IMR-90 (cell line): Measurements from ENCODE around the gene RCC1. TPM values are rescaled to one million over a fixed set of nuclear protein-coding genes. Genes with fewer than 3 reads are reported as not detected.

Source experiments
- ATAC-seq: fragments of 200-7000 bp; cut with Tn5 transposase; 2 replicates; pipeline ENCODE4 v1.9.1; 2020; ENCODE audit warnings: low read depth, mild to moderate bottlenecking, moderate library complexity
- BruUV-seq: library from RNA; stranded (reverse); fragments of 400-500 nt; replicated peaks from 2 replicates; lab custom pipeline; 2021; lab: Mats Ljungman, UMichigan
- CTCF ChIA-PET: fragments of 300-600 bp; formaldehyde crosslinking; extraction: SDS; loops from one replicate; lab custom pipeline; 2021; ENCODE audit warnings: antibody characterized with exemption; lab: Yijun Ruan, JAX
- POLR2A ChIA-PET: fragments of 300-600 bp; sonication (Branson Sonifier 250); formaldehyde crosslinking; loops from one replicate; lab custom pipeline; 2022; ENCODE audit warnings: antibody characterized with exemption; ENCODE audit not compliant: unreplicated experiment; lab: Charles Lee
- DNase-seq: peaks from one replicate; pipeline ENCODE4 v3.0.0; 2013
- H2AFZ ChIP-seq: replicated peaks from 2 replicates; pipeline ENCODE3; 2013; ENCODE audit warnings: low read length, mild to moderate bottlenecking; ENCODE audit not compliant: poor library complexity
- H2AK5ac ChIP-seq: 2 replicates; pipeline ENCODE4 v1.6.1; 2013; ENCODE audit warnings: low read depth, low read length, inconsistent platforms
- H2AK9ac ChIP-seq: replicated peaks from 2 replicates; pipeline ENCODE3; 2013; ENCODE audit warnings: mild to moderate bottlenecking, low read depth, low read length, moderate library complexity; ENCODE audit not compliant: poor library complexity
- H2BK120ac ChIP-seq: 2 replicates; pipeline ENCODE4 v1.6.1; 2013; ENCODE audit warnings: low read depth, low read length, inconsistent platforms
- H2BK15ac ChIP-seq: 3 replicates; pipeline ENCODE4 v1.6.1; 2013; ENCODE audit warnings: low read depth, low read length, inconsistent platforms
- H2BK20ac ChIP-seq: 2 replicates; pipeline ENCODE4 v1.6.1; 2013; ENCODE audit warnings: low read depth, mild to moderate bottlenecking, inconsistent platforms, low read length, moderate library complexity
- H2BK5ac ChIP-seq: 2 replicates; pipeline ENCODE4 v1.6.1; 2013; ENCODE audit warnings: mild to moderate bottlenecking, low read depth, low read length, inconsistent platforms; ENCODE audit not compliant: poor library complexity, severe bottlenecking
- H3K14ac ChIP-seq: replicated peaks from 2 replicates; pipeline ENCODE4 v1.6.1; 2013; ENCODE audit warnings: low read depth, low read length, inconsistent platforms
- H3K18ac ChIP-seq: 2 replicates; pipeline ENCODE4 v1.6.1; 2013; ENCODE audit warnings: low read depth, low read length, control low read depth
- H3K23ac ChIP-seq: 2 replicates; pipeline ENCODE4 v1.6.1; 2013; ENCODE audit warnings: low read depth, low read length, inconsistent platforms
- H3K27ac ChIP-seq: 2 replicates; pipeline ENCODE4 v1.5.1; 2013; ENCODE audit warnings: mild to moderate bottlenecking, control low read depth, low read length; ENCODE audit not compliant: insufficient read depth
- H3K27me3 ChIP-seq: 2 replicates; pipeline ENCODE4 v1.6.1; 2013; ENCODE audit warnings: low read length; ENCODE audit not compliant: control insufficient read depth, insufficient read depth
- H3K36me3 ChIP-seq: 2 replicates; pipeline ENCODE4 v1.6.1; 2013; ENCODE audit warnings: low read length, mixed read lengths; ENCODE audit not compliant: control insufficient read depth, insufficient read depth
- H3K4ac ChIP-seq: 2 replicates; pipeline ENCODE4 v1.6.1; 2013; ENCODE audit warnings: low read depth, low read length, inconsistent platforms
- H3K4me1 ChIP-seq: 2 replicates; pipeline ENCODE4 v1.6.1; 2013; ENCODE audit warnings: low read length, mixed read lengths; ENCODE audit not compliant: control insufficient read depth, insufficient read depth
- H3K4me2 ChIP-seq: 2 replicates; pipeline ENCODE4 v1.6.1; 2013; ENCODE audit warnings: low read depth, mild to moderate bottlenecking, control low read depth, low read length, moderate library complexity
- H3K4me3 ChIP-seq: 2 replicates; pipeline ENCODE4 v1.5.1; 2013; ENCODE audit warnings: low read depth, mild to moderate bottlenecking, control low read depth, low read length, moderate library complexity; ENCODE audit not compliant: insufficient read depth
- H3K56ac ChIP-seq: 2 replicates; pipeline ENCODE4 v1.6.1; 2013; ENCODE audit warnings: low read length, inconsistent platforms; ENCODE audit not compliant: insufficient read depth; ENCODE audit errors: extremely low read depth
- H3K79me1 ChIP-seq, 2 experiments: 2 replicates each; pipeline ENCODE4 v1.6.1; 2013; ENCODE audit warnings: low read length in 2 of 2, inconsistent platforms in 1 of 2, low read depth in 1 of 2
- H3K9ac ChIP-seq: 2 replicates; pipeline ENCODE4 v1.6.1; 2013; ENCODE audit warnings: low read depth, low read length, control low read depth
- H3K9me1 ChIP-seq: 2 replicates; pipeline ENCODE4 v1.6.1; 2013; ENCODE audit warnings: low read length, inconsistent platforms; ENCODE audit not compliant: insufficient read depth
- H3K9me3 ChIP-seq: 2 replicates; pipeline ENCODE4 v1.6.1; 2013; ENCODE audit warnings: low read length; ENCODE audit not compliant: control insufficient read depth, insufficient read depth
- H4K20me1 ChIP-seq: 2 replicates; pipeline ENCODE4 v1.6.1; 2013; ENCODE audit warnings: low read length, inconsistent platforms; ENCODE audit not compliant: insufficient read depth
- H4K5ac ChIP-seq: 2 replicates; pipeline ENCODE4 v1.6.1; 2013; ENCODE audit warnings: mild to moderate bottlenecking, low read depth, low read length, control low read depth
- H4K8ac ChIP-seq, 2 experiments: 2 replicates each; pipeline ENCODE4 v1.6.1; 2013; ENCODE audit warnings: low read depth in 2 of 2, low read length in 2 of 2, control low read depth in 1 of 2, inconsistent platforms in 1 of 2
- H4K91ac ChIP-seq: 2 replicates; pipeline ENCODE4 v1.6.1; 2013; ENCODE audit warnings: low read depth, low read length, inconsistent platforms; ENCODE audit not compliant: insufficient read depth
- BHLHE40 ChIP-seq: fragments of 150-350 bp; IDR thresholded peaks from 2 replicates; pipeline ENCODE4 v1.6.1; 2016; ENCODE audit warnings: mild to moderate bottlenecking, low read depth, low read length
- CEBPB ChIP-seq: IDR thresholded peaks from 2 replicates; pipeline ENCODE4 v1.6.1; 2012; ENCODE audit warnings: low read depth, low read length, improper control_type of control experiment
- CHD1 ChIP-seq: IDR thresholded peaks from 2 replicates; pipeline ENCODE4 v1.6.1; 2012; ENCODE audit warnings: low read depth, low read length, improper control_type of control experiment
- FOS ChIP-seq: fragments of 150-350 bp; IDR thresholded peaks from 2 replicates; pipeline ENCODE4 v1.6.1; 2016; ENCODE audit warnings: low read depth, low read length
- MAFK ChIP-seq: IDR thresholded peaks from 2 replicates; pipeline ENCODE4 v1.6.1; 2012; ENCODE audit warnings: low read depth, low read length, improper control_type of control experiment
- MAZ ChIP-seq: IDR thresholded peaks from 2 replicates; pipeline ENCODE4 v1.6.1; 2012; ENCODE audit warnings: low read depth, mild to moderate bottlenecking, low read length, improper control_type of control experiment, moderate library complexity, borderline replicate concordance
- MXI1 ChIP-seq: IDR thresholded peaks from 2 replicates; pipeline ENCODE4 v1.6.1; 2012; ENCODE audit warnings: low read depth, mild to moderate bottlenecking, low read length, moderate library complexity, borderline replicate concordance
- NFE2L2 ChIP-seq: fragments of 150-350 bp; IDR thresholded peaks from 2 replicates; pipeline ENCODE4 v1.6.1; 2016; ENCODE audit warnings: low read depth, mild to moderate bottlenecking, low read length
- POLR2A ChIP-seq: IDR thresholded peaks from 2 replicates; pipeline ENCODE4 v1.6.1; 2012; ENCODE audit warnings: mild to moderate bottlenecking, low read depth, low read length
- RAD21 ChIP-seq: IDR thresholded peaks from 2 replicates; pipeline ENCODE4 v1.6.1; 2012; ENCODE audit warnings: low read length, improper control_type of control experiment
- RCOR1 ChIP-seq: IDR thresholded peaks from 2 replicates; pipeline ENCODE4 v1.6.1; 2012; ENCODE audit warnings: mild to moderate bottlenecking, low read length, improper control_type of control experiment; ENCODE audit not compliant: insufficient replicate concordance
- RFX5 ChIP-seq: IDR thresholded peaks from 2 replicates; pipeline ENCODE4 v1.8.0; 2012; ENCODE audit warnings: low read depth, mild to moderate bottlenecking, low read length, moderate library complexity
- SMC3 ChIP-seq: fragments of 150-350 bp; IDR thresholded peaks from 2 replicates; pipeline ENCODE4 v1.6.1; 2016; ENCODE audit warnings: low read depth, mild to moderate bottlenecking, antibody characterized with exemption, low read length, moderate library complexity
- WGBS, 2 experiments: methylation state at CpG; one replicate each; pipeline versions ENCODE4 v1.1.5 to v1.1.7; 2013; ENCODE audit warnings: missing lambda C conversion rate in 2 of 2; ENCODE audit not compliant: insufficient read length in 1 of 2; ENCODE audit errors: extremely low coverage in 2 of 2; 5-methylcytosine and 5-hydroxymethylcytosine counted together
- dilution Hi-C: fragments of 300-500 bp; cut with HindIII; formaldehyde crosslinking; loops from one replicate; pipeline ENCODE4 v1.14.3; 2018; ENCODE audit warnings: low sequenced_read_pairs; ENCODE audit not compliant: unreplicated experiment
- in situ Hi-C: fragments of 300-500 bp; cut with MboI; formaldehyde crosslinking; loops from 3 replicates; pipeline ENCODE4 v1.14.3; 2019; ENCODE audit warnings: low sequenced_read_pairs, inconsistent platforms, mixed read lengths
- intact Hi-C: fragments of 100-400 bp; cut with micrococcal nuclease; formaldehyde crosslinking; loops from 2 replicates; pipeline ENCODE4 v1.10.0; 2022
- polyA plus RNA-seq, 3 experiments: library from polyadenylated mRNA; depleted of rRNA; stranded (reverse); fragments of >200 nt; gene quantifications; 2 replicates each; pipeline ENCODE4 v1.2.3, GENCODE V29; 2012; ENCODE audit warnings: low replicate concordance in 1 of 3
- total RNA-seq: library from RNA; depleted of rRNA; stranded (reverse); fragments of >200 nt; gene quantifications from 2 replicates; pipeline ENCODE4 v1.2.3, GENCODE V29; 2012
- TF ChIP-seq, protein P1 (sequence below): fragments of 150-350 bp; IDR thresholded peaks from 2 replicates; pipeline ENCODE4 v1.6.1; 2016; ENCODE audit warnings: low read depth, mild to moderate bottlenecking, low read length, moderate library complexity, borderline replicate concordance
- TF ChIP-seq, protein P2 (sequence below): fragments of 150-350 bp; IDR thresholded peaks from 2 replicates; pipeline ENCODE4 v1.6.1; 2017; ENCODE audit warnings: mild to moderate bottlenecking, antibody characterized with exemption, low read length, low read depth
- TF ChIP-seq, protein P3 (sequence below): conservative IDR thresholded peaks from 2 replicates; pipeline ENCODE4 v1.5.1; 2012; ENCODE audit warnings: mild to moderate bottlenecking, low read depth, low read length, improper control_type of control experiment

Gene RCC1
- total and polyA plus RNA-seq, 2 of the 4 experiments (the other 2 are of a cell fraction): 33.2 to 43.9 TPM

DNA sequence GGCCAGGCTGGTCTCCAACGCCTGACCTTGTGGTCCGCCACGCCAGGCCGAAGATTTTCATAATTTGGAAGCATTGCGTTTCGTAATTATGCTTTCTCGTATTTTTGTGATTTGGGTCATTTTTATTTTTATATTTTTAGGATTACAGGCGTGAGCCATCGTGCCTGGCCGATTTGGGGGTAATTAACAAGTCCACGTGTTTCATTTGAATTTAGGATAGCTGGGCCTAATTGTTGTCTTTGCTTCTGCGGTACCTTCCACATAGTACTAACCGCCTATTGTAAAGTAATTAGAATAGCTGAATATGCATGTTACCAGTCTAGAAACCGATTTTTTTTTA lies 1.0 kb downstream of the RCC1 start:
- no peak overlapping the region for H2AFZ ChIP-seq
- peak overlapping the region; percentile 71 for H3K4ac ChIP-seq
- H4K8ac ChIP-seq: peak overlapping the region; percentile 80 to 93
- intact Hi-C loops: loop anchor here (5.0 kb wide), 1 partner anchor 100 kb away; no protein-coding TSS in a partner anchor
- no peak overlapping the region for H2BK20ac ChIP-seq
- 0% methylated on average over 2 of the region's 14 CpGs; no CpG with 5 or more reads in 1 of the 2 experiments for WGBS, 2 experiments
- H3K23ac ChIP-seq: peak overlapping the region; percentile 95
- H3K79me1 ChIP-seq: peaks cover 17 to 34% of the 10 kb centered on the region in 2 experiments
- H3K4me3 ChIP-seq: peak overlapping the region; percentile 88
- peak overlapping the region; percentile 97 for H3K4me2 ChIP-seq
- H3K9me1 ChIP-seq: peaks cover 14% of the 10 kb centered on the region
- H4K20me1 ChIP-seq: peaks cover 56% of the 10 kb centered on the region
- CTCF ChIA-PET: no interaction called here
- DNase-seq (no peak), ATAC-seq (no peak)
- peak overlapping the region; percentile 79 for H2BK5ac ChIP-seq
- POLR2A ChIA-PET: interaction anchor here (0.6 to 0.7 kb wide), 4 partner anchors 39 to 733 kb away, joined by 3 to 10 read pairs (median 6); no protein-coding TSS in a partner anchor
- H3K18ac ChIP-seq: peak overlapping the region; percentile 87; the same call in 1 of the 2 replicates
- H3K36me3 ChIP-seq: peaks cover 43% of the 10 kb centered on the region
- peak overlapping the region; percentile 98 for H3K14ac ChIP-seq
- H3K9me3 ChIP-seq: no peaks in the 10 kb centered on the region
- H2AK9ac ChIP-seq: peak overlapping the region; percentile 86
- H3K27me3 ChIP-seq: no peaks in the 10 kb centered on the region
- peak overlapping the region; percentile 72; the same call in 1 of the 2 replicates for H2AK5ac ChIP-seq
- peak overlapping the region; percentile 75 for H3K27ac ChIP-seq
- peak overlapping the region; percentile 75 for H4K5ac ChIP-seq
- TF ChIP-seq, protein P1, sequence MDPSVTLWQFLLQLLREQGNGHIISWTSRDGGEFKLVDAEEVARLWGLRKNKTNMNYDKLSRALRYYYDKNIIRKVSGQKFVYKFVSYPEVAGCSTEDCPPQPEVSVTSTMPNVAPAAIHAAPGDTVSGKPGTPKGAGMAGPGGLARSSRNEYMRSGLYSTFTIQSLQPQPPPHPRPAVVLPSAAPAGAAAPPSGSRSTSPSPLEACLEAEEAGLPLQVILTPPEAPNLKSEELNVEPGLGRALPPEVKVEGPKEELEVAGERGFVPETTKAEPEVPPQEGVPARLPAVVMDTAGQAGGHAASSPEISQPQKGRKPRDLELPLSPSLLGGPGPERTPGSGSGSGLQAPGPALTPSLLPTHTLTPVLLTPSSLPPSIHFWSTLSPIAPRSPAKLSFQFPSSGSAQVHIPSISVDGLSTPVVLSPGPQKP: no peak
- TF ChIP-seq NFE2L2 (no peak), RCOR1 (no peak), RAD21 (no peak), SMC3 (no peak), MAZ (no peak), BHLHE40 (no peak), MAFK (no peak), MXI1 (no peak), CHD1 (no peak), FOS (no peak), POLR2A (no peak), CEBPB (no peak), RFX5 (no peak)
- TF ChIP-seq, protein P2, sequence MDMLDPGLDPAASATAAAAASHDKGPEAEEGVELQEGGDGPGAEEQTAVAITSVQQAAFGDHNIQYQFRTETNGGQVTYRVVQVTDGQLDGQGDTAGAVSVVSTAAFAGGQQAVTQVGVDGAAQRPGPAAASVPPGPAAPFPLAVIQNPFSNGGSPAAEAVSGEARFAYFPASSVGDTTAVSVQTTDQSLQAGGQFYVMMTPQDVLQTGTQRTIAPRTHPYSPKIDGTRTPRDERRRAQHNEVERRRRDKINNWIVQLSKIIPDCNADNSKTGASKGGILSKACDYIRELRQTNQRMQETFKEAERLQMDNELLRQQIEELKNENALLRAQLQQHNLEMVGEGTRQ: no peak
- TF ChIP-seq, protein P3, sequence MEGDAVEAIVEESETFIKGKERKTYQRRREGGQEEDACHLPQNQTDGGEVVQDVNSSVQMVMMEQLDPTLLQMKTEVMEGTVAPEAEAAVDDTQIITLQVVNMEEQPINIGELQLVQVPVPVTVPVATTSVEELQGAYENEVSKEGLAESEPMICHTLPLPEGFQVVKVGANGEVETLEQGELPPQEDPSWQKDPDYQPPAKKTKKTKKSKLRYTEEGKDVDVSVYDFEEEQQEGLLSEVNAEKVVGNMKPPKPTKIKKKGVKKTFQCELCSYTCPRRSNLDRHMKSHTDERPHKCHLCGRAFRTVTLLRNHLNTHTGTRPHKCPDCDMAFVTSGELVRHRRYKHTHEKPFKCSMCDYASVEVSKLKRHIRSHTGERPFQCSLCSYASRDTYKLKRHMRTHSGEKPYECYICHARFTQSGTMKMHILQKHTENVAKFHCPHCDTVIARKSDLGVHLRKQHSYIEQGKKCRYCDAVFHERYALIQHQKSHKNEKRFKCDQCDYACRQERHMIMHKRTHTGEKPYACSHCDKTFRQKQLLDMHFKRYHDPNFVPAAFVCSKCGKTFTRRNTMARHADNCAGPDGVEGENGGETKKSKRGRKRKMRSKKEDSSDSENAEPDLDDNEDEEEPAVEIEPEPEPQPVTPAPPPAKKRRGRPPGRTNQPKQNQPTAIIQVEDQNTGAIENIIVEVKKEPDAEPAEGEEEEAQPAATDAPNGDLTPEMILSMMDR: no peak
- peak overlapping the region; percentile 81 for H4K91ac ChIP-seq
- BruUV-seq: no TSS peak
- H2BK15ac ChIP-seq: no peak overlapping the region
- dilution Hi-C loops: no loop called here
- H3K4me1 ChIP-seq: peaks cover 13% of the 10 kb centered on the region
- in situ Hi-C loops: no loop called here
- H2BK120ac ChIP-seq: peak overlapping the region; percentile 12; the same call in 1 of the 2 replicates
- peak overlapping the region; percentile 69 for H3K9ac ChIP-seq
- H3K56ac ChIP-seq: peak overlapping the region; percentile 99
